ENCODE results near the gene CA10. TPM values are rescaled to one million over a fixed set of nuclear protein-coding genes. Genes with fewer than 3 reads are reported as not detected.

The CA10 gene
- total RNA-seq = 1 to 10 TPM in 2 of 4 donors, under 1 TPM in 1, not detected in 1; 0.96 to 4.1 (median 1.1) TPM

GRCh38 chr17:52158450-52159042 is at the start of gene CA10:
TSS of gene CA10 (minus strand) at chr17:52158714.
- WGBS, 2 donors (ENCODE audit: low coverage in 1 of 2) = 12 to 13% methylated on average over 3 to 37 of the region's 52 CpGs
- Histone ChIP-seq H3K4me1 (no peaks in the 10 kb centered on the region), H3K27me3 (peaks cover 52% of the 10 kb centered on the region), H3K36me3 (no peaks in the 10 kb centered on the region), H3K4me3 (peak within 1 kb of the TSS in 1 of 4 donors; percentile 18), H3K27ac (no peak within 1 kb of the TSS), H3K9me3 (no peaks in the 10 kb centered on the region)
- TF ChIP-seq POLR2AphosphoS5 (IDR thresholded peaks at IDR 0.05) (no peak), POLR2A (IDR thresholded peaks at IDR 0.05) (no peak), EP300 (IDR thresholded peaks at IDR 0.05; ENCODE audit: low read depth) (no peak), CTCF (IDR thresholded peaks at IDR 0.05) (no peak)
- intact Hi-C loops (cut with DNase I; ENCODE audit: low total_unique reads) = no loop called here
- in situ Hi-C loops (cut with MboI; ENCODE audit: low pct_ligation_motif_present in 1 of 4, low pct_unique_long_range_greater_than_20kb in 1 of 4, low sequenced_read_pairs in 3 of 4) = no loop called here
- no peak for DNase-seq

DNA sequence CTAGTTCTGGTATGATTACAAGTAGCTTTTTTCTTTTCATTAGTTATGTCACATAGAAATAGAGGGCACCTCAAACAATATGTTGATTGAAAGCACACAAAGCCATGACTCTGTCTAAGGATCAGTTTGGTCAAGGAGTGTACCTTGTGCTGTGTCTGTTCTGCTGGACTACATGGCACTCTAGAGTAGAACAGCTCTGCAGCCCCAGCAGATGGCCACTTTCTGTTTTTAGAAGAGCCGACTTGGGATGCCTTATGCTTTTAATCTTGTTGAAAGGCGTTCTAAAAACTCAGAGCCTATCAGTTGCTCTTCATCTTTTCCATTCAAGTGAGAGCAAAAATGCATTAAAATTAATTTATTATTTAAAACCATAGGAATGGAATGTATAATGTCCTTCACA is 49.3 kb upstream of the CA10 start:
- TF ChIP-seq CTCF (IDR thresholded peaks at IDR 0.05) (no peak), EP300 (IDR thresholded peaks at IDR 0.05; ENCODE audit: low read depth) (no peak), POLR2A (IDR thresholded peaks at IDR 0.05) (no peak), POLR2AphosphoS5 (IDR thresholded peaks at IDR 0.05) (no peak)
- no peak for DNase-seq
- no peaks in the 10 kb centered on the region for H3K27me3 ChIP-seq
- intact Hi-C loops (cut with DNase I; ENCODE audit: low total_unique reads) = no loop called here
- H3K4me1 ChIP-seq = no peaks in the 10 kb centered on the region
- 75 to 77% methylated on average over 2 of the region's 2 CpGs for WGBS, 2 donors (ENCODE audit: low coverage in 1 of 2)
- no peaks in the 10 kb centered on the region for H3K36me3 ChIP-seq
- no peak overlapping the region for H3K4me3 ChIP-seq
- no peak overlapping the region for H3K27ac ChIP-seq
- in situ Hi-C loops (cut with MboI; ENCODE audit: low pct_ligation_motif_present in 1 of 4, low pct_unique_long_range_greater_than_20kb in 1 of 4, low sequenced_read_pairs in 3 of 4) = no loop called here
- no peaks in the 10 kb centered on the region for H3K9me3 ChIP-seq

DNA sequence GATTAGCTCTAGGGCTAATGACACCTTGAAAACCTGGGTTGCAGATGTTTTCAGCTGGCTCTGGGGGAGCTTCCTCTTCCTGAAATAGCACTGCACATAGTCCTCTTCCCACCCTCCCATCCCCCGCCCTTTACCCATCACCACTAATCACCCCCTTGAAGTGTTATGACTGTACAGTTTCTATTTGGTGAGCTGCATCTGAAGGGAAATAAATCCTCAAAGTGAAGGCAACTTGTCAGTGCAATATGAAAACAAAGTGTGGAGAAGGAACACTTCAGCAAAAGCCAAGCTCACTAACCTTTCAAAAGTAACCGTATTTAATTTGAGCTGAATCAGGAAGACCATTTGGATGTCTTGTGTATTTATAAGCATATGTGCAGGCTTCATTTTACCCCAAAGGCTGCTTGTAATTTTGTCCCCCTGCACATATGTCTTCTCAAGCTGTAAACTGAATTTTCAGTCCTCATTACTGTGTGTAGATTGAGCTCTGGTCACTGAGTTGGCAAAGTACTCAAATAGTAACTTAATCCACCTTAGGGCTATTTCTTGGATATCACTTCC is 44.1 kb upstream of the CA10 start:
- intact Hi-C loops (cut with DNase I; ENCODE audit: low total_unique reads) = no loop called here
- no peak overlapping the region for H3K4me3 ChIP-seq
- in situ Hi-C loops (cut with MboI; ENCODE audit: low pct_ligation_motif_present in 1 of 4, low pct_unique_long_range_greater_than_20kb in 1 of 4, low sequenced_read_pairs in 3 of 4) = no loop called here
- 38 to 62% methylated on average over 2 of the region's 2 CpGs for WGBS, 2 donors (ENCODE audit: low coverage in 1 of 2)
- DNase-seq = no peak
- TF ChIP-seq POLR2AphosphoS5 (IDR thresholded peaks at IDR 0.05) (no peak), EP300 (IDR thresholded peaks at IDR 0.05; ENCODE audit: low read depth) (no peak), CTCF (IDR thresholded peaks at IDR 0.05) (no peak), POLR2A (IDR thresholded peaks at IDR 0.05) (no peak)
- no peaks in the 10 kb centered on the region for H3K4me1 ChIP-seq
- H3K36me3 ChIP-seq = no peaks in the 10 kb centered on the region
- H3K27ac ChIP-seq = no peak overlapping the region
- no peaks in the 10 kb centered on the region for H3K9me3 ChIP-seq
- H3K27me3 ChIP-seq = no peaks in the 10 kb centered on the region

GRCh38 chr17:52201767-52202519 is 43.4 kb upstream of the CA10 start:
- no peak for TF ChIP-seq CTCF (IDR thresholded peaks at IDR 0.05)
- no peak for TF ChIP-seq POLR2A (IDR thresholded peaks at IDR 0.05)
- TF ChIP-seq EP300 (IDR thresholded peaks at IDR 0.05; ENCODE audit: low read depth) = no peak
- no peak for TF ChIP-seq POLR2AphosphoS5 (IDR thresholded peaks at IDR 0.05)
- Histone ChIP-seq H3K27me3 (no peaks in the 10 kb centered on the region), H3K4me1 (no peaks in the 10 kb centered on the region), H3K27ac (no peak overlapping the region), H3K4me3 (no peak overlapping the region), H3K36me3 (no peaks in the 10 kb centered on the region), H3K9me3 (no peaks in the 10 kb centered on the region)
- in situ Hi-C loops (cut with MboI; ENCODE audit: low pct_ligation_motif_present in 1 of 4, low pct_unique_long_range_greater_than_20kb in 1 of 4, low sequenced_read_pairs in 3 of 4) = no loop called here
- no peak for DNase-seq
- whole genome bisulfite sequencing, 2 donors (ENCODE audit: low coverage in 1 of 2) = 38 to 71% methylated on average over 1 to 2 of the region's 2 CpGs
- intact Hi-C loops (cut with DNase I; ENCODE audit: low total_unique reads) = no loop called here

Data from transverse colon (tissue), 4 donors.